ENCODE results near the gene ASIC3. TPM values are rescaled to one million over a fixed set of nuclear protein-coding genes. Genes with fewer than 3 reads are reported as not detected.

ASIC3 gene
- total and polyA plus RNA-seq, 2 donors (not counting 3 experiments of a cell fraction or from before 2014, with no cell fraction given), result 0.69 to 0.70 TPM

DNA sequence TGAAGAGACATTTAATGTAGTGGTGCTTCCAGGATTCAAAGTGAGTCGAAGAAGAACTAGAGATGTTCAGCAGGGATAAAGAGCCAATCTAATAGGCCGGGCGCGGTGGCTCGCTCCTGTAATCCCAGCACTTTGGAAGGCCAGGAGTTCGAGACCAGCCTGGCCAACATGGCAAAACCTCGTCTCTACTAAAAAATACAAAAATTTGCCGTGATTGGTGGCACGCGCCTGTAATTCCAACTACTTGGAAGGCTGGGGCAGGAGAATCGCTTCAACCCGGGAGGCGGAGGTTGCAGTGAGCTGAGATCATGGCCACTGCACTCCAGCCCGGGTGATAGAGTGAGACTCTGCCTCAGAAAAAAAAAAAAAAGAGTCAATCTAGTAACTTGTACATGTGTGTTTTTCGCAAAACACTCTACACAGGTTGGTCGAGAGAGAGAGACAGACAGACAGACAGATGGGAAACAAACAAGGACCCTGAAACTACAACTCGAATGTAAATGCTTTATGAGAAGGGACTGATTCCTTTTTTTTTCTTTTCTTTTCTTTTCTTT, 19.3 kb upstream of the ASIC3 start:
- Histone ChIP-seq H3K4me3 (replicated peaks in 1 of 3; ENCODE audit: insufficient read depth in 1 of 3, low read depth in 1 of 3, low read length in 3 of 3) (peak overlapping the region; percentile 66 to 88 (median 83)), H3K9ac (replicated peaks; ENCODE audit: extremely low read depth, insufficient read depth, low read length) (peak overlapping the region; percentile 67), H3K4me2 (ENCODE audit: insufficient read depth, low read length) (peak overlapping the region; percentile 10), H4K20me1 (replicated peaks; ENCODE audit: control insufficient read depth, extremely low read depth, insufficient read depth, low read length) (no peaks in the 10 kb centered on the region), H3K79me2 (ENCODE audit: control insufficient read depth, insufficient read depth, low read length) (no peaks in the 10 kb centered on the region), H3K27ac (ENCODE audit: insufficient read depth, low read depth, low read length) (peak overlapping the region; percentile 57), H3K36me3 (ENCODE audit: control insufficient read depth in 2 of 2, extremely low read depth in 1 of 2, insufficient read depth in 2 of 2, low read length in 2 of 2) (peaks cover 0 to 3% of the 10 kb centered on the region in 2 experiments), H3K4me1 (ENCODE audit: control insufficient read depth, extremely low read depth, insufficient read depth, low read length) (peaks cover 13% of the 10 kb centered on the region), H3K9me3 (replicated peaks; ENCODE audit: control insufficient read depth, insufficient read depth, low read length) (no peaks in the 10 kb centered on the region), H3K27me3 (ENCODE audit: control insufficient read depth in 2 of 2, insufficient read depth in 2 of 2, low read length in 2 of 2) (no peaks in the 10 kb centered on the region), H3K9me1 (replicated peaks; ENCODE audit: control insufficient read depth, extremely low read depth, insufficient read depth, low read length) (no peaks in the 10 kb centered on the region), H2AFZ (ENCODE audit: low read depth, low read length) (peak overlapping the region; percentile 92)
- dilution Hi-C loops (cut with MboI; ENCODE audit: extremely low pct_ligation_motif_present, low sequenced_read_pairs) (no loop called here), intact Hi-C loops (cut with micrococcal nuclease) (loop anchor here (1.0 kb wide), 7 partner anchors 10 to 143 kb away; partner anchors contain the start of gene FASTK)
- FAIRE-seq, result peak; percentile 4
- ChIA-PET CTCF (interaction anchor here (0.9 to 2.1 kb wide), 13 partner anchors 9 to 205 kb away, joined by 3 to 24 read pairs (median 6); no protein-coding TSS in a partner anchor), POLR2A (interaction anchor here (1.0 kb wide), 1 partner anchor 9 kb away, joined by 5 read pairs; no protein-coding TSS in a partner anchor)
- TF ChIP-seq POLR2A (IDR thresholded peaks at IDR 0.05; ENCODE audit: low read depth, low read length) (no peak), EZH2 (IDR thresholded peaks at IDR 0.05; ENCODE audit: borderline replicate concordance, low read depth, low read length, severe bottlenecking) (no peak), POLR2AphosphoS5 (IDR thresholded peaks at IDR 0.05; ENCODE audit: insufficient read depth, low read depth, low read length) (no peak), JUN (IDR thresholded peaks at IDR 0.05; ENCODE audit: borderline replicate concordance, insufficient read depth, insufficient read length, low read depth) (no peak), MYC (IDR thresholded peaks at IDR 0.05; ENCODE audit: low read depth, low read length) (no peak), GATA2 (IDR thresholded peaks at IDR 0.05; ENCODE audit: insufficient read depth, insufficient read length, low read depth, low read length) (no peak), FOS (IDR thresholded peaks at IDR 0.05; ENCODE audit: borderline replicate concordance, insufficient read depth, low read length) (no peak)
- TF ChIP-seq, protein P1, sequence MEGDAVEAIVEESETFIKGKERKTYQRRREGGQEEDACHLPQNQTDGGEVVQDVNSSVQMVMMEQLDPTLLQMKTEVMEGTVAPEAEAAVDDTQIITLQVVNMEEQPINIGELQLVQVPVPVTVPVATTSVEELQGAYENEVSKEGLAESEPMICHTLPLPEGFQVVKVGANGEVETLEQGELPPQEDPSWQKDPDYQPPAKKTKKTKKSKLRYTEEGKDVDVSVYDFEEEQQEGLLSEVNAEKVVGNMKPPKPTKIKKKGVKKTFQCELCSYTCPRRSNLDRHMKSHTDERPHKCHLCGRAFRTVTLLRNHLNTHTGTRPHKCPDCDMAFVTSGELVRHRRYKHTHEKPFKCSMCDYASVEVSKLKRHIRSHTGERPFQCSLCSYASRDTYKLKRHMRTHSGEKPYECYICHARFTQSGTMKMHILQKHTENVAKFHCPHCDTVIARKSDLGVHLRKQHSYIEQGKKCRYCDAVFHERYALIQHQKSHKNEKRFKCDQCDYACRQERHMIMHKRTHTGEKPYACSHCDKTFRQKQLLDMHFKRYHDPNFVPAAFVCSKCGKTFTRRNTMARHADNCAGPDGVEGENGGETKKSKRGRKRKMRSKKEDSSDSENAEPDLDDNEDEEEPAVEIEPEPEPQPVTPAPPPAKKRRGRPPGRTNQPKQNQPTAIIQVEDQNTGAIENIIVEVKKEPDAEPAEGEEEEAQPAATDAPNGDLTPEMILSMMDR (IDR thresholded peaks at IDR 0.05; ENCODE audit: extremely low read depth in 1 of 2, insufficient read depth in 1 of 2, low read depth in 1 of 2, low read length in 2 of 2), result no peak
- TF ChIP-seq, protein P2, sequence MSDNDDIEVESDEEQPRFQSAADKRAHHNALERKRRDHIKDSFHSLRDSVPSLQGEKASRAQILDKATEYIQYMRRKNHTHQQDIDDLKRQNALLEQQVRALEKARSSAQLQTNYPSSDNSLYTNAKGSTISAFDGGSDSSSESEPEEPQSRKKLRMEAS (IDR thresholded peaks at IDR 0.05; ENCODE audit: insufficient read depth, insufficient read length), result no peak
- BruUV-seq (replicated peaks), result no TSS peak
- no peak for DNase-seq (ENCODE audit: low read depth, low spot score)

All from endothelial cell of umbilical vein (primary cell).